ENCODE results near the gene HIVEP1.

GRCh38 chr6:12051861-12052368, 39.8 kb downstream of the HIVEP1 start:
- no peak for TF ChIP-seq ELF4 (CRISPR knock-in tag; IDR thresholded peaks at IDR 0.05; ENCODE audit: low read depth)
- TF ChIP-seq CTCF (IDR thresholded peaks at IDR 0.05), result no peak
- no peak for TF ChIP-seq ZNF121 (CRISPR knock-in tag; IDR thresholded peaks at IDR 0.05)
- TF ChIP-seq FOXP4 (CRISPR knock-in tag; IDR thresholded peaks at IDR 0.05), result no peak
- no peak for TF ChIP-seq E2F4 (CRISPR knock-in tag; IDR thresholded peaks at IDR 0.05; ENCODE audit: borderline replicate concordance, low read depth)
- no peak for TF ChIP-seq CBFB (CRISPR knock-in tag; IDR thresholded peaks at IDR 0.05; ENCODE audit: low read depth)

All from WTC11 (cell line).